OCI-LY3 (cell line): ENCODE measurements around the gene ICAM1.

Experiments used
- H2AFZ ChIP-seq: fragments of 200-600, 300-600 bp; shearing (Covaris generic); 2 replicates; pipeline ENCODE4 v1.6.0; 2014; ENCODE audit warnings: antibody characterized with exemption, low read depth, low read length
- H3K27ac ChIP-seq: fragments of 200-600, 300-600 bp; sonication (generic); 2 replicates; pipeline ENCODE4 v1.5.1; 2014; ENCODE audit warnings: mild to moderate bottlenecking, low read length, moderate library complexity, mixed read lengths
- H3K27me3 ChIP-seq: fragments of 200-600, 300-600 bp; sonication (generic); 2 replicates; pipeline ENCODE4 v1.6.1; 2014; ENCODE audit warnings: low read depth, low read length, mixed read lengths
- H3K36me3 ChIP-seq: fragments of 200-600, 300-600 bp; sonication (generic); replicated peaks from 2 replicates; pipeline ENCODE3; 2014; ENCODE audit warnings: low read depth, low read length, mixed read lengths
- H3K4me1 ChIP-seq: fragments of 300-600, 200-600 bp; sonication (generic); 2 replicates; pipeline ENCODE4 v1.6.1; 2014; ENCODE audit warnings: low read length, mixed read lengths
- H3K4me2 ChIP-seq: fragments of 200-600, 300-600 bp; sonication (generic); 2 replicates; pipeline ENCODE4 v1.6.1; 2014; ENCODE audit warnings: low read length, mixed read lengths
- H3K4me3 ChIP-seq: fragments of 300-600, 200-600 bp; sonication (generic); 2 replicates; pipeline ENCODE4 v1.5.1; 2014; ENCODE audit warnings: antibody characterized with exemption, mild to moderate bottlenecking, low read length, moderate library complexity
- H3K79me2 ChIP-seq: fragments of 300-600, 200-600 bp; shearing (Covaris generic); 2 replicates; pipeline ENCODE4 v1.6.1; 2014; ENCODE audit warnings: mild to moderate bottlenecking, low read length, mixed read lengths
- H3K9ac ChIP-seq: fragments of 300-600, 200-600 bp; shearing (Covaris generic); 2 replicates; pipeline ENCODE4 v1.6.0; 2014; ENCODE audit warnings: mild to moderate bottlenecking, low read length, moderate library complexity
- H3K9me3 ChIP-seq: fragments of 200-600, 300-600 bp; shearing (Covaris generic); 2 replicates; pipeline ENCODE4 v1.6.1; 2014; ENCODE audit warnings: low read length, mixed read lengths; ENCODE audit not compliant: insufficient read depth
- H4K20me1 ChIP-seq: fragments of 200-600, 300-600 bp; sonication (generic); 2 replicates; pipeline ENCODE4 v1.6.1; 2016; ENCODE audit warnings: low read length, mixed read lengths; ENCODE audit not compliant: insufficient read depth
- EZH2phosphoT487 ChIP-seq: fragments of 200-600 bp; shearing (Covaris generic); IDR thresholded peaks from 2 replicates; pipeline ENCODE4 v1.6.1; 2018; ENCODE audit warnings: antibody characterized with exemption, mixed run types, low read depth
- TF ChIP-seq, protein P1 (sequence below): fragments of 200-600, 300-600 bp; sonication (generic); IDR thresholded peaks from 2 replicates; pipeline ENCODE4 v1.5.1; 2014; ENCODE audit warnings: antibody characterized with exemption, low read length, low read depth

Gene ICAM1

DNA sequence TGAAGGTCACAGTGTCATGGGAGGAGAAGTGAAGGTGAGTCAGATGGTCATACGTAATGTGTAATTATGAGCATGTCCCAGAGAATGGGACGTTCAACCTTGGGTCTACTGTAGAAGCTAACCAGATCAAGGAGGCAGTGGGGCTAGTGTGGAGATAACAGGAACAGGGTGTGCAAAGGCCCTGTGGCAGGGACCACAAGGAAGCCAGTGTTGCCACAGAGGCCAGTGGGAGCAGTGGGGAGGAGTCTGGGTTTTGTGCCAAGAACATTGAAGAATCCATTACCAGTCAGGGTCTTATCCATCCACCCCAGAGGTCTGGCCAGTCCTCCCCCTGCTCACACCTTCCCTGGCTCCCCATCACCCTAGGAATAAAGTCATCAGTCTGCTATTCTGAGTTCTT is 15.6 kb upstream of the ICAM1 start:
- Histone ChIP-seq H3K4me1 (peaks cover 11% of the 10 kb centered on the region), H4K20me1 (no peaks in the 10 kb centered on the region), H3K9me3 (no peaks in the 10 kb centered on the region), H3K79me2 (peaks cover 27% of the 10 kb centered on the region), H3K4me3 (no peak overlapping the region), H3K27me3 (no peaks in the 10 kb centered on the region), H3K27ac (no peak overlapping the region), H3K9ac (no peak overlapping the region), H2AFZ (no peak overlapping the region), H3K36me3 (peaks cover 52% of the 10 kb centered on the region), H3K4me2 (no peak overlapping the region)
- TF ChIP-seq, protein P1, sequence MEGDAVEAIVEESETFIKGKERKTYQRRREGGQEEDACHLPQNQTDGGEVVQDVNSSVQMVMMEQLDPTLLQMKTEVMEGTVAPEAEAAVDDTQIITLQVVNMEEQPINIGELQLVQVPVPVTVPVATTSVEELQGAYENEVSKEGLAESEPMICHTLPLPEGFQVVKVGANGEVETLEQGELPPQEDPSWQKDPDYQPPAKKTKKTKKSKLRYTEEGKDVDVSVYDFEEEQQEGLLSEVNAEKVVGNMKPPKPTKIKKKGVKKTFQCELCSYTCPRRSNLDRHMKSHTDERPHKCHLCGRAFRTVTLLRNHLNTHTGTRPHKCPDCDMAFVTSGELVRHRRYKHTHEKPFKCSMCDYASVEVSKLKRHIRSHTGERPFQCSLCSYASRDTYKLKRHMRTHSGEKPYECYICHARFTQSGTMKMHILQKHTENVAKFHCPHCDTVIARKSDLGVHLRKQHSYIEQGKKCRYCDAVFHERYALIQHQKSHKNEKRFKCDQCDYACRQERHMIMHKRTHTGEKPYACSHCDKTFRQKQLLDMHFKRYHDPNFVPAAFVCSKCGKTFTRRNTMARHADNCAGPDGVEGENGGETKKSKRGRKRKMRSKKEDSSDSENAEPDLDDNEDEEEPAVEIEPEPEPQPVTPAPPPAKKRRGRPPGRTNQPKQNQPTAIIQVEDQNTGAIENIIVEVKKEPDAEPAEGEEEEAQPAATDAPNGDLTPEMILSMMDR: no peak
- TF ChIP-seq EZH2phosphoT487: no peak

DNA sequence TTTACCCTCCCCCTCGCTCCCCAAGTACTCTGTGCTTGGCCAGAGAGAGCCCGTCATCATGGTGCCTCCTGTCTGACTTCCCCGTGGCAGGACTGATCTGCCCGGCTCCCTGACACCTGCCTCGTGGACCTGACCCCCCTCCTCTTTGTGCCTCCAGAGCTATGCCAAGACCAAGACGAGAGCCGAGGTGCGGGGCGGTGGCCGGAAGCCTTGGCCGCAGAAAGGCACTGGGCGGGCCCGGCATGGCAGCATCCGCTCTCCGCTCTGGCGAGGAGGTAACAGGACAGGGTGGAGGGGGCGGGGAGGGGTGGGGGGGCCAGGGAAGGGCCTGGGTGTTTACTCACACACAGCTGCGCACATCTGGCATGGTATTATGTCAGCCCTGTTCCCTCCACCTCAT is 14.4 kb upstream of the ICAM1 start:
- H2AFZ ChIP-seq: no peak overlapping the region
- no peak overlapping the region for H3K27ac ChIP-seq
- H3K9ac ChIP-seq: no peak overlapping the region
- H3K79me2 ChIP-seq: peaks cover 27% of the 10 kb centered on the region
- H3K4me2 ChIP-seq: no peak overlapping the region
- H3K4me1 ChIP-seq: peaks cover 7% of the 10 kb centered on the region
- no peak overlapping the region for H3K4me3 ChIP-seq
- TF ChIP-seq, protein P1: no peak
- no peak for TF ChIP-seq EZH2phosphoT487
- no peaks in the 10 kb centered on the region for H3K9me3 ChIP-seq
- H4K20me1 ChIP-seq: no peaks in the 10 kb centered on the region
- H3K27me3 ChIP-seq: no peaks in the 10 kb centered on the region
- peaks cover 53% of the 10 kb centered on the region for H3K36me3 ChIP-seq

DNA sequence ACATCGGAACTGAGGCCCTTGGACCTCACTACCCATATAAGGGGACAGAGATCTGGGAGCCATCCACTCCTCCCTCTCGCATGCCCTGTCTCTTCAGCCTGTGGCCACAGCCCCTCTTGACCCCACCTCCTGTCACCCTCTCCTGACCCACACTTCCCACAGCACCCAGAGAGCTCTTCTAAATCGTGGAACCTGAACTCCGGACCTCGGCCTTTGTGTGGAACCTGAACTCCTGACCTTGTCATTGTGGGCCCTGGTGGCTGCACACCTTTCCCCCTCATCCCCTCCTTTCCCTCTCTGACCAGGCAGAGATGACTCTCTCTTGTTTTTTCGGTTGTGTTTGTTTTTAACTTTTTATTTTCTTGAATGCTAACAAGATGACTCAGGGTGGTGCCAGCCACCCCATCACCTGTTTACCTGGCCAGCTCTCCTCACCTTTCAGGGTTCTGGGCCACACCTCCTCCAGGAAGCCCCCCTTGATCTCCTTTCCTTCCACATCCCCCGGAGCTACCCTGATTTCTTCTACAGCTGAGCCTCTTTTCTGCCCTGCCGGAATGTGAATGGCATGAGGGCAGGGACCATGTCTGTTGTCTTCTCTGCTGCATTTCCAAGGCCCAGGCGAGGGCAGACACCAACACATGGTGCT is 13.8 kb upstream of the ICAM1 start:
- Histone ChIP-seq H2AFZ (no peak overlapping the region), H3K27me3 (no peaks in the 10 kb centered on the region), H3K4me2 (no peak overlapping the region), H3K79me2 (peaks cover 26% of the 10 kb centered on the region), H3K36me3 (peaks cover 53% of the 10 kb centered on the region), H4K20me1 (no peaks in the 10 kb centered on the region), H3K27ac (no peak overlapping the region), H3K9ac (no peak overlapping the region), H3K4me3 (no peak overlapping the region), H3K9me3 (no peaks in the 10 kb centered on the region), H3K4me1 (peaks cover 7% of the 10 kb centered on the region)
- no peak for TF ChIP-seq EZH2phosphoT487
- TF ChIP-seq, protein P1: no peak

DNA sequence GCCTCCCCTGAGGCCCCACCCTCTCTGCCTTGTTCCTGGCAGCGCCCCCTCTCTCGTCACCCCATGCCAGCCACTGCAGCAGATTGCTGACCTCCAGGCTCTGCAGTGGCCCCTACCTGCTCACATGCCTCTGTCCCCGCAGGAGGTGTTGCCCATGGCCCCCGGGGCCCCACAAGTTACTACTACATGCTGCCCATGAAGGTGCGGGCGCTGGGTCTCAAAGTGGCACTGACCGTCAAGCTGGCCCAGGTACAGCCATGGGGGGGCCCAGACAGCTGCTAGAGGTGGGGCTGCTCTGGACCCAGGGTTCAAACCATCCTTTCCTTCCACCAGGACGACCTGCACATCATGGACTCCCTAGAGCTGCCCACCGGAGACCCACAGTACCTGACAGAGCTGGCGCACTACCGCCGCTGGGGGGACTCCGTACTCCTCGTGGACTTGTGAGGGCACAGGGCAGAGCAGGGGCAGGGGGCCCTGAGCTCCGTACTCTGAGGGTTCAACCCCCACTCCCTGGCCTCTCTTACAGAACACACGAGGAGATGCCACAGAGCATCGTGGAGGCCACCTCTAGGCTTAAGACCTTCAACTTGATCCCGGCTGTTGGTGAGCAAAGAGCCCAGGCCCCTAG is 12.7 kb upstream of the ICAM1 start:
- H3K4me1 ChIP-seq: peaks cover 3% of the 10 kb centered on the region; the same call in 1 of the 2 replicates
- no peaks in the 10 kb centered on the region for H3K27me3 ChIP-seq
- no peak overlapping the region for H3K9ac ChIP-seq
- no peak overlapping the region for H3K27ac ChIP-seq
- no peak overlapping the region for H3K4me2 ChIP-seq
- TF ChIP-seq, protein P1: no peak
- no peak for TF ChIP-seq EZH2phosphoT487
- peaks cover 53% of the 10 kb centered on the region for H3K36me3 ChIP-seq
- no peak overlapping the region for H2AFZ ChIP-seq
- no peaks in the 10 kb centered on the region for H3K9me3 ChIP-seq
- H3K79me2 ChIP-seq: peaks cover 16% of the 10 kb centered on the region
- no peak overlapping the region for H3K4me3 ChIP-seq
- H4K20me1 ChIP-seq: no peaks in the 10 kb centered on the region
